HepG2 (cell line): Measurements from ENCODE around the gene B3GNT9. TPM values are rescaled to one million over a fixed set of nuclear protein-coding genes. Genes with fewer than 3 reads are reported as not detected.
A peak's percentile ranks its signal among the peaks of the same experiment; 100 is the strongest.

Source experiments
- ATAC-seq: fragments of 200-7000 bp; cut with Tn5 transposase; 3 replicates; pipeline ENCODE4 v1.9.1; 2020; ENCODE audit warnings: mild to moderate bottlenecking, moderate library complexity
- BruUV-seq: library from RNA; stranded (reverse); fragments of 400-500 nt; replicated peaks from 2 replicates; lab custom pipeline; 2021; lab: Mats Ljungman, UMichigan
- CTCF ChIA-PET: fragments of 300-600 bp; formaldehyde crosslinking; extraction: SDS; loops from one replicate; lab custom pipeline; 2021; ENCODE audit warnings: low total read pairs, inconsistent platforms, low intra/inter-chr PET ratio; lab: Yijun Ruan, JAX
- POLR2A ChIA-PET: fragments of 350-600 bp; sonication (Branson Sonifier 250); formaldehyde crosslinking; loops from one replicate; lab custom pipeline; 2020; ENCODE audit warnings: antibody characterized with exemption, inconsistent platforms; lab: Yijun Ruan, JAX
- DNase-seq: peaks from one replicate; pipeline ENCODE4 v3.0.0-alpha.2; 2015; ENCODE audit warnings: low spot score
- FAIRE-seq: peaks from 3 replicates; lab custom pipeline; 2011; peaks lifted over from hg19 to GRCh38; lab: Jason Lieb, UNC
- H2AFZ ChIP-seq: one replicate; pipeline ENCODE4 v1.6.1; 2011; ENCODE audit warnings: low read length, inconsistent platforms
- H3K27ac ChIP-seq: fragments of 300-600 bp; 3 replicates; pipeline ENCODE4 v1.8.0; 2011; ENCODE audit warnings: mixed run types, mild to moderate bottlenecking, mixed read lengths, low read length, inconsistent platforms; ENCODE audit not compliant: insufficient read depth; ENCODE audit errors: extremely low read length
- H3K27me3 ChIP-seq, 2 experiments: fragments of 200-600 bp in 1 of 2; 2 replicates in 1 of 2; 3 replicates in 1 of 2; pipeline versions ENCODE4 v1.6.0 to v1.8.0; 2011; ENCODE audit warnings: low read length in 2 of 2, mild to moderate bottlenecking in 2 of 2, moderate library complexity in 2 of 2, inconsistent platforms in 1 of 2; ENCODE audit not compliant: insufficient read depth in 2 of 2, control insufficient read depth in 1 of 2
- H3K36me3 ChIP-seq, 2 experiments: fragments of 200-600 bp in 1 of 2; replicated peaks in 1 of 2; 2 replicates in 1 of 2; 3 replicates in 1 of 2; pipeline versions ENCODE4 v1.5.1 to v1.8.0; 2011; ENCODE audit warnings: low read length in 2 of 2, inconsistent platforms in 1 of 2; ENCODE audit not compliant: insufficient read depth in 2 of 2, control insufficient read depth in 1 of 2
- H3K4me1 ChIP-seq: 2 replicates; pipeline ENCODE4 v1.5.1; 2012; ENCODE audit warnings: low read length, inconsistent platforms; ENCODE audit not compliant: insufficient read depth
- H3K4me2 ChIP-seq: 2 replicates; pipeline ENCODE4 v1.6.0; 2011; ENCODE audit warnings: low read depth, low read length, inconsistent platforms
- H3K4me3 ChIP-seq, 3 experiments: fragments of 200-600 bp in 1 of 3; sonication (generic), shearing (Covaris generic) in 1 of 3; replicated peaks in 1 of 3; 2 replicates each; pipeline ENCODE4 v1.5.1; 2011 to 2016; ENCODE audit warnings: low read length in 3 of 3, inconsistent platforms in 2 of 3, low read depth in 2 of 3, mild to moderate bottlenecking in 2 of 3, control low read depth in 1 of 3, mixed read lengths in 1 of 3; ENCODE audit not compliant: insufficient read depth in 1 of 3
- H3K79me2 ChIP-seq: one replicate; pipeline ENCODE4 v1.6.1; 2011; ENCODE audit warnings: low read length, inconsistent platforms; ENCODE audit not compliant: insufficient read depth
- H3K9ac ChIP-seq: 2 replicates; pipeline ENCODE4 v1.6.0; 2011; ENCODE audit warnings: mild to moderate bottlenecking, low read depth, low read length, inconsistent platforms; ENCODE audit not compliant: insufficient read depth
- H3K9me3 ChIP-seq: 2 replicates; pipeline ENCODE4 v1.5.1; 2012; ENCODE audit warnings: mild to moderate bottlenecking, low read length
- H4K20me1 ChIP-seq: 2 replicates; pipeline ENCODE4 v1.6.0; 2011; ENCODE audit warnings: inconsistent platforms, mild to moderate bottlenecking, low read length, moderate library complexity; ENCODE audit not compliant: insufficient read depth
- KMT2A ChIP-seq: sonication (generic); formaldehyde crosslinking; IDR thresholded peaks from 2 replicates; pipeline ENCODE4 v1.4.0; 2020; ENCODE audit warnings: missing genetic modification reagents
- MLLT10 ChIP-seq: sonication (generic); formaldehyde crosslinking; IDR thresholded peaks from 2 replicates; pipeline ENCODE4 v1.4.0; 2020; ENCODE audit warnings: missing genetic modification reagents
- TBX3 ChIP-seq: fragments of 450-650 bp; IDR thresholded peaks from 2 replicates; pipeline ENCODE4 v1.6.1; 2017; ENCODE audit warnings: antibody characterized with exemption, mild to moderate bottlenecking, inconsistent platforms, borderline replicate concordance
- TEAD2 ChIP-seq: sonication (generic); formaldehyde crosslinking; IDR thresholded peaks from 2 replicates; pipeline ENCODE4 v1.9.0; 2021; ENCODE audit warnings: missing genetic modification reagents
- ZFYVE20 ChIP-seq: sonication (generic); formaldehyde crosslinking; IDR thresholded peaks from 2 replicates; pipeline ENCODE4 v1.8.0; 2023; ENCODE audit warnings: low read depth, mild to moderate bottlenecking, moderate library complexity, missing genetic modification reagents, borderline replicate concordance
- ZNF264 ChIP-seq: sonication (generic); formaldehyde crosslinking; IDR thresholded peaks from 2 replicates; pipeline ENCODE4 v1.4.0; 2020; ENCODE audit warnings: missing genetic modification reagents
- WGBS: methylation state at CpG from one replicate; pipeline ENCODE4 v1.1.6; 2017; ENCODE audit warnings: low lambda C conversion rate; 5-methylcytosine and 5-hydroxymethylcytosine counted together
- in situ Hi-C: cut with HindIII; loops from 2 replicates; pipeline ENCODE4 v1.10.0; 2017; ENCODE audit warnings: low pct_unique_long_range_greater_than_20kb; ENCODE audit not compliant: extremely low pct_ligation_motif_present
- intact Hi-C: fragments of 100-400 bp; cut with micrococcal nuclease; formaldehyde crosslinking; loops from one replicate; pipeline ENCODE4 v1.10.0; 2022; ENCODE audit not compliant: unreplicated experiment
- polyA plus RNA-seq, 8 experiments: library from polyadenylated mRNA; depleted of rRNA in 3 of 8; stranded (reverse) in 7 of 8; unstranded in 1 of 8; fragments of >200 nt; fragmentation: Illumina TruSeq in 4 of 8; extraction: Trizol in 4 of 8; gene quantifications; 2 replicates each; pipeline versions ENCODE4 v1.2.1 to v1.2.3, GENCODE V29; 2011 to 2016; ENCODE audit warnings: low read depth in 4 of 8, missing spikeins in 1 of 8, mixed read lengths in 1 of 8; ENCODE audit not compliant: insufficient read depth in 1 of 8
- total RNA-seq, 5 experiments: library from RNA; depleted of rRNA; stranded (reverse); fragments of >200 nt; fragmentation: Illumina TruSeq; extraction: Trizol; gene quantifications; 2 replicates each; pipeline ENCODE4 v1.2.3, GENCODE V29; 2016; ENCODE audit warnings: low read depth in 1 of 5
- TF ChIP-seq, protein P1 (sequence below): sonication (generic); formaldehyde crosslinking; IDR thresholded peaks from 2 replicates; pipeline ENCODE4 v1.9.0; 2022; ENCODE audit warnings: missing genetic modification reagents, mild to moderate bottlenecking, borderline replicate concordance

Gene B3GNT9
- total and polyA plus RNA-seq, 2 of the 13 experiments (the other 11 are each of a cell fraction or from before 2014, with no cell fraction given): 1.5 to 3.1 TPM

DNA sequence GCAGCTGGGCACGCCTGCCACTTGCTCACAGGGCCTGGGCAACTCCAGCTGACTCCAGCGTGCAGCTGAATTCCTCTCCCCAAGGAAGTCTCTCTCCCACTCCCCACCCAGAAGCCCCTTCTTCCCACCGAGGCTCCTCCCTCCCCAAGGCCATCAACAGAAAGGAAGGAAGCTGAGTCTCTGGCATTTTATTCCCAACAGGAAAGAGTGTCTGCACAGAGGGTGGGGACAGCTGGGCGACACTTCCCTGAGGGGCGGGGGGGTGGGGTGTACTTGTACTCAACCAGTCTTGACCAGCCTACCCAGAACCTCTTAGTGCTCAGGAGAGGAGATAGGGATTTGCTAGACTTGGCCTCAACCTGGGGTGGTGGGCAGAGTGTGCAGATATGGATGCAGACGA, 39.2 kb upstream of the B3GNT9 start, which contains the start of gene EXOC3L1 (continued):
- no peak for TF ChIP-seq TBX3
- TF ChIP-seq KMT2A (CRISPR knock-in tag): no peak
- TF ChIP-seq TEAD2 (CRISPR knock-in tag): no peak
- no peak for TF ChIP-seq ZNF264
- TF ChIP-seq, protein P1, sequence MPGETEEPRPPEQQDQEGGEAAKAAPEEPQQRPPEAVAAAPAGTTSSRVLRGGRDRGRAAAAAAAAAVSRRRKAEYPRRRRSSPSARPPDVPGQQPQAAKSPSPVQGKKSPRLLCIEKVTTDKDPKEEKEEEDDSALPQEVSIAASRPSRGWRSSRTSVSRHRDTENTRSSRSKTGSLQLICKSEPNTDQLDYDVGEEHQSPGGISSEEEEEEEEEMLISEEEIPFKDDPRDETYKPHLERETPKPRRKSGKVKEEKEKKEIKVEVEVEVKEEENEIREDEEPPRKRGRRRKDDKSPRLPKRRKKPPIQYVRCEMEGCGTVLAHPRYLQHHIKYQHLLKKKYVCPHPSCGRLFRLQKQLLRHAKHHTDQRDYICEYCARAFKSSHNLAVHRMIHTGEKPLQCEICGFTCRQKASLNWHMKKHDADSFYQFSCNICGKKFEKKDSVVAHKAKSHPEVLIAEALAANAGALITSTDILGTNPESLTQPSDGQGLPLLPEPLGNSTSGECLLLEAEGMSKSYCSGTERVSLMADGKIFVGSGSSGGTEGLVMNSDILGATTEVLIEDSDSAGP (CRISPR knock-in tag): no peak

DNA sequence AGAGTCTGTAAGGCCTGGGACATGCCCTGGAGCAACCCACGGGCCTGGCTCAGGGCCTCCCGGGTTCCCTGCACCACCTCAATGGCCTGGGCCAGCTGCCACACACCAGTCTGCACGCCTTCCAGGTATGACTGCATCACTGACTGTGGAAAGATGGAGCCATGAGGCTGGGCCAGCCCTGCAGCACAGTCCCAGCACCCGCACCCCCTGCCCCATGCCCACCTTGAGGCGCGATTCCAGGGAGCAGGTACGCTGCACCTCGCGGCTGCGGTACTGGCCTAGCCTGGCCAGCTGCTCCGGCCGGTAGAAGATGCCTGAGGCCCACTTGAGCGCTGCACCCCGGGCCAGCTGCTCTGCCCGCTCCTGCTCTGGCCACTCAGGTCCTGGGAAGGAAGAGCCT, 38.0 kb upstream of the B3GNT9 start:
- peaks cover 60% of the 10 kb centered on the region for H3K4me1 ChIP-seq
- H3K27me3 ChIP-seq: peaks cover 7 to 16% of the 10 kb centered on the region in 2 experiments; a peak in 2 of 5 replicates
- in situ Hi-C loops (loop anchor here (5.0 kb wide), 1 partner anchor 211 kb away; no protein-coding TSS in a partner anchor), intact Hi-C loops (loop anchor here (5.0 kb wide), 1 partner anchor 39 kb away; the partner anchor contains the start of gene TMEM208)
- H4K20me1 ChIP-seq: no peaks in the 10 kb centered on the region; the same call in 1 of the 2 replicates
- ATAC-seq (no peak), FAIRE-seq (no peak), DNase-seq (no peak)
- H3K9ac ChIP-seq: no peak overlapping the region
- peaks cover 2 to 3% of the 10 kb centered on the region in 2 experiments; a peak in 2 of 5 replicates for H3K36me3 ChIP-seq
- peaks cover 18% of the 10 kb centered on the region for H3K79me2 ChIP-seq
- no peaks in the 10 kb centered on the region for H3K9me3 ChIP-seq
- no TSS peak for BruUV-seq
- H2AFZ ChIP-seq: no peak overlapping the region
- ChIA-PET CTCF (no interaction called here), POLR2A (no interaction called here)
- TF ChIP-seq ZFYVE20 (CRISPR knock-in tag) (no peak), MLLT10 (0 out of 2 replicates have a peak, but pooled peaks have one; percentile 55)
- WGBS: 32% methylated on average over 6 of the region's 15 CpGs
- H3K4me2 ChIP-seq: no peak overlapping the region
- no peak overlapping the region for H3K27ac ChIP-seq
- no peak overlapping the region for H3K4me3 ChIP-seq
